BJ (cell line): ENCODE results near the gene AMER3. TPM values are rescaled to one million over a fixed set of nuclear protein-coding genes. Genes with fewer than 3 reads are reported as not detected.

Experiments
- CTCF ChIA-PET: fragments of 350-600 bp; formaldehyde crosslinking; extraction: SDS; loops from one replicate; lab custom pipeline; 2021; ENCODE audit warnings: antibody characterized with exemption, inconsistent platforms; lab: Yijun Ruan, JAX
- POLR2A ChIA-PET: fragments of 300-600 bp; sonication (Branson Sonifier 250); formaldehyde crosslinking; extraction: SDS; loops from one replicate; lab custom pipeline; 2021; ENCODE audit warnings: antibody characterized with exemption; lab: Charles Lee
- DNase-seq: peaks from one replicate; pipeline ENCODE4 v3.0.0-alpha.2; 2011; ENCODE audit warnings: low read depth
- H3K27me3 ChIP-seq: 2 replicates; pipeline ENCODE4 v1.6.0; 2011; ENCODE audit warnings: low read length; ENCODE audit not compliant: control insufficient read depth, insufficient read depth
- H3K36me3 ChIP-seq: 2 replicates; pipeline ENCODE4 v1.5.1; 2011; ENCODE audit warnings: low read length; ENCODE audit not compliant: control insufficient read depth, insufficient read depth
- H3K4me3 ChIP-seq: 2 replicates; pipeline ENCODE4 v1.5.1; 2011; ENCODE audit warnings: low read depth, mild to moderate bottlenecking, control low read depth, low read length
- CTCF ChIP-seq: IDR thresholded peaks from 2 replicates; pipeline ENCODE4 v1.5.1; 2011; ENCODE audit warnings: low read depth, mild to moderate bottlenecking, control low read depth, inconsistent platforms, low read length, moderate library complexity; ENCODE audit not compliant: insufficient read depth
- polyA plus RNA-seq: library from polyadenylated mRNA; depleted of rRNA; stranded (reverse); fragments of >200 nt; gene quantifications from 2 replicates; pipeline ENCODE4 v1.2.3, GENCODE V29; 2011

AMER3 gene
- polyA plus RNA-seq, 1 experiment: not detected

- no peak for DNase-seq
- TF ChIP-seq CTCF: no peak
- ChIA-PET CTCF (interaction anchor here (0.7 to 6.1 kb wide), 11 partner anchors 9 to 121 kb away, joined by 3 to 177 read pairs (median 13); no protein-coding TSS in a partner anchor), POLR2A (no interaction called here)
- Histone ChIP-seq H3K27me3 (peaks cover 2% of the 10 kb centered on the region; the same call in 1 of the 2 replicates), H3K36me3 (no peaks in the 10 kb centered on the region), H3K4me3 (peak overlapping the region; percentile 88)
Observed at GRCh38 chr2:130798472-130799218, 43.3 kb downstream of the AMER3 start.

GRCh38 chr2:130799295-130799694, 44.0 kb downstream of the AMER3 start:
- no peak for TF ChIP-seq CTCF
- H3K4me3 ChIP-seq: no peak overlapping the region
- DNase-seq: no peak
- POLR2A ChIA-PET: no interaction called here
- peaks cover 2% of the 10 kb centered on the region; the same call in 1 of the 2 replicates for H3K27me3 ChIP-seq
- H3K36me3 ChIP-seq: no peaks in the 10 kb centered on the region
- CTCF ChIA-PET: interaction anchor here (0.9 to 6.1 kb wide), 6 partner anchors 8 to 120 kb away, joined by 3 to 177 read pairs (median 15); no protein-coding TSS in a partner anchor

GRCh38 chr2:130805613-130806012, 50.3 kb downstream of the AMER3 start:
- no peak for DNase-seq

GRCh38 chr2:130806370-130806769, 51.0 kb downstream of the AMER3 start:
- ChIA-PET CTCF (interaction anchor here (2.3 kb wide), 1 partner anchor 8 kb away, joined by 17 read pairs; no protein-coding TSS in a partner anchor), POLR2A (no interaction called here)
- TF ChIP-seq CTCF: no peak
- no peaks in the 10 kb centered on the region for H3K27me3 ChIP-seq
- H3K4me3 ChIP-seq: no peak overlapping the region
- no peaks in the 10 kb centered on the region for H3K36me3 ChIP-seq
- no peak for DNase-seq

More at GRCh38 chr2:130805613-130806012, 50.3 kb downstream of the AMER3 start:
- POLR2A ChIA-PET: no interaction called here
- no peaks in the 10 kb centered on the region for H3K36me3 ChIP-seq
- H3K4me3 ChIP-seq: no peak overlapping the region
- H3K27me3 ChIP-seq: no peaks in the 10 kb centered on the region
- CTCF ChIA-PET: no interaction called here
- no peak for TF ChIP-seq CTCF

GRCh38 chr2:130807659-130808385, 52.5 kb downstream of the AMER3 start:
- TF ChIP-seq CTCF: no peak
- POLR2A ChIA-PET: no interaction called here
- CTCF ChIA-PET: interaction anchor here (2.3 kb wide), 1 partner anchor 10 kb away, joined by 17 read pairs; no protein-coding TSS in a partner anchor

More at GRCh38 chr2:130807659-130808385, 52.5 kb downstream of the AMER3 start:
- H3K36me3 ChIP-seq: no peaks in the 10 kb centered on the region
- no peak for DNase-seq
- no peak overlapping the region for H3K4me3 ChIP-seq
- no peaks in the 10 kb centered on the region for H3K27me3 ChIP-seq
